Spinal cord (tissue), 10 donors: ENCODE data around the gene TRIM67. TPM values are rescaled to one million over a fixed set of nuclear protein-coding genes. Genes with fewer than 3 reads are reported as not detected.
A peak's percentile ranks its signal among the peaks of the same experiment; 100 is the strongest.

Experiments used
- DNase-seq, 6 donors: peaks; one replicate each; pipeline versions ENCODE4 v3.0.0 to v3.0.0-alpha.2; 2013 to 2015; ENCODE audit warnings: low spot score in 6 of 6, low read depth in 4 of 6
- H3K27ac ChIP-seq: one replicate; pipeline ENCODE4 v1.5.1; 2013; ENCODE audit warnings: low read depth, low read length, control low read depth
- H3K27me3 ChIP-seq: one replicate; pipeline ENCODE4 v1.6.1; 2013; ENCODE audit warnings: low read length; ENCODE audit not compliant: control insufficient read depth, insufficient read depth
- H3K36me3 ChIP-seq: one replicate; pipeline ENCODE4 v1.6.1; 2013; ENCODE audit warnings: low read length; ENCODE audit not compliant: control insufficient read depth, insufficient read depth
- H3K4me1 ChIP-seq: one replicate; pipeline ENCODE4 v1.6.1; 2013; ENCODE audit warnings: low read length; ENCODE audit not compliant: control insufficient read depth, insufficient read depth
- H3K4me3 ChIP-seq: one replicate; pipeline ENCODE4 v1.5.1; 2013; ENCODE audit warnings: low read depth, low read length, control low read depth
- H3K9me3 ChIP-seq: one replicate; pipeline ENCODE4 v1.6.1; 2013; ENCODE audit warnings: low read length; ENCODE audit not compliant: control insufficient read depth, insufficient read depth
- WGBS: methylation state at CpG from one replicate; pipeline ENCODE4 v1.1.5; 2013; ENCODE audit warnings: missing lambda C conversion rate; ENCODE audit not compliant: insufficient coverage; 5-methylcytosine and 5-hydroxymethylcytosine counted together
- polyA plus RNA-seq, 2 donors: library from polyadenylated mRNA; unstranded; fragments of 120-200 nt; gene quantifications; one replicate each; pipeline ENCODE4 v1.2.1, GENCODE V29; 2013; ENCODE audit not compliant: insufficient read length in 2 of 2
- total RNA-seq, 2 donors: library from RNA; depleted of rRNA in 1 of 2; stranded (reverse); fragments of 120-200 nt in 1 of 2; fragments of >200 nt in 1 of 2; gene quantifications; one replicate each; pipeline versions ENCODE4 v1.2.3 to v1.2.4, GENCODE V29; 2013 to 2014
- donor health status: healthy.

TRIM67 gene
- total and polyA plus RNA-seq, 4 donors: 5.2 to 37.2 (median 23.8) TPM

DNA sequence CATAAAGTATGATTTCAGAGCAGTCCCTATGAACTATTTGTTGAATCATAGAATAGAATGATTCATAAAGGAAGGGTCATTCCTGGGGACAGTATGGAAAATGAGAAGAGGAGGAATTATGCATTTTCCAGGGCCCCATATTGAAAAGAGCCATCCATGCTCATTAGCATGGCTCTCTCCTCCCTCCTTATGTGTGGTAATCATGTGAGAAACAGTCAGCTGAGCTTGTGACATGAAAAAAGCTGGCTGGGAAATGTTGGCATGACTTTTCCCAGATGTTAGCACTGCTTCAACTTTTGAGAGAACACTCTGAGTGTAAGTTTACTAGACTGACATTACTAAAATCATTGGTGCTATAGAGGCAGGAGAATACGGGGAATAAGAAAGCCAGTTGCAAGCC is 16.1 kb downstream of the TRIM67 start:
- Histone ChIP-seq H3K4me1 (no peaks in the 10 kb centered on the region), H3K27ac (no peak overlapping the region), H3K9me3 (no peaks in the 10 kb centered on the region), H3K4me3 (no peak overlapping the region), H3K27me3 (no peaks in the 10 kb centered on the region), H3K36me3 (no peaks in the 10 kb centered on the region)
- no peak for DNase-seq
- WGBS: no CpG with 5 or more reads among the region's 1 CpG

DNA sequence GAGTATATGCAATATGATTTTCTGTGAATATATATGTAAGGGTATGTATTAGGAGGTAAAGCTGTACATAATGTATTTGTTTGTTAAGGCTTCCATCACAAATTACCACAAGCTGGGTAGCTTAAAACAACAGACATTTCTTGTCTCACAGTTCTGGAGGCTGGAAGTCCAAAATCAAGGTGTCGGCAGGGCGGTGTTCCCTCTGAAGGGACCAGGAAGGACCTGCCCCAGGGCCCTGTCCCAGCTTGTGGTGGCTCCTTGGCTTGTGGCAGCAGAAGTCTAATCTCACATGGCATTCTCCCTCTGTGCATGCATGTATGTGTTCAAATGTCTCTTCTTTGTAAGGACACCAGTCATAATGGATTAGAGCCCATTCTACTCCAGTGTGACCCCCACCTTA is 17.1 kb downstream of the TRIM67 start:
- WGBS: 100% methylated on average over 2 of the region's 2 CpGs
- Histone ChIP-seq H3K27me3 (no peaks in the 10 kb centered on the region), H3K9me3 (no peaks in the 10 kb centered on the region)

DNA sequence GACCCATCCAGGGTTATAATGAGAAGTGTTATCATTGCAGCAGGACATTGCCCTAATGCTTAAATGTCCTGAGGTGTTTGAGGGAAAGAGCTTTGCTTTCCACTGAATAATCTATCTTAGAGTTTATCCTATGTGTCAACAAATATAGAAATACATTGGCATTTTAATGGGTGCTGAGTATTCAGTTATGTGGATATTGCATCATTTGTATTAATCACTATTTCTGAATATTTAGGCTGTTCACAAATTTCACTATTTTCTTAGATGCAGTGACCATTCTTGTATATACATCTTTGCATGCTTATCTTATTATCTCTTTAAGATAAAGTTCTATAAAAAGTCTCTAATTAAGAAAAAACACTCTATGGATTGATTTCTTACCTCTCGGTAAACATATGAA is 18.2 kb downstream of the TRIM67 start:
- H3K36me3 ChIP-seq: no peaks in the 10 kb centered on the region
- H3K9me3 ChIP-seq: no peaks in the 10 kb centered on the region
- no peaks in the 10 kb centered on the region for H3K27me3 ChIP-seq
- no peaks in the 10 kb centered on the region for H3K4me1 ChIP-seq
- no peak overlapping the region for H3K4me3 ChIP-seq
- no peak for DNase-seq
- WGBS: no CpG with 5 or more reads among the region's 1 CpG
- no peak overlapping the region for H3K27ac ChIP-seq

More for the DNA sequence above, 17.1 kb downstream of the TRIM67 start:
- H3K36me3 ChIP-seq: no peaks in the 10 kb centered on the region
- H3K4me1 ChIP-seq: no peaks in the 10 kb centered on the region
- H3K4me3 ChIP-seq: no peak overlapping the region
- no peak for DNase-seq
- no peak overlapping the region for H3K27ac ChIP-seq

DNA sequence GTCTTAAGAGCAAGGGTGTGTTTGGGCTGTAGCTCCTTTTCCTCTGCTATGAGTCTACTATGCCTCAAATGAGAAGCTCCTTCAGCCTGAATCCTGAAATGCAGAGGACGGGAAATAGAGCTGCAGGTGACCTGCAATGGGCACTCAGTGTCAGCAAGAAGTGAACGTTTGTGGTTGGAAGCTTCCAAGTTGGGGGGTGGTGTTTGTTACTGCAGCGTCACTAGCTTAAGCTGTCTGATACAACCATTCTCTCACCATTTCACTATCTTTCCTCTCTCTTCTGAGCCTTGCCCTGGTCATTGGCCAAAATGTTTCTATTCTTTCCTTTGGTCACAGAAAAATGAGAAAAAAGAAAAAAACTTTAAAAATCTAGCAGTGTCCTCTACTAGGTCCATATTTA is 19.4 kb downstream of the TRIM67 start:
- Histone ChIP-seq H3K36me3 (no peaks in the 10 kb centered on the region), H3K9me3 (no peaks in the 10 kb centered on the region), H3K27me3 (no peaks in the 10 kb centered on the region), H3K27ac (no peak overlapping the region), H3K4me3 (no peak overlapping the region), H3K4me1 (no peaks in the 10 kb centered on the region)
- no peak for DNase-seq
- WGBS: no CpG with 5 or more reads among the region's 3 CpGs

DNA sequence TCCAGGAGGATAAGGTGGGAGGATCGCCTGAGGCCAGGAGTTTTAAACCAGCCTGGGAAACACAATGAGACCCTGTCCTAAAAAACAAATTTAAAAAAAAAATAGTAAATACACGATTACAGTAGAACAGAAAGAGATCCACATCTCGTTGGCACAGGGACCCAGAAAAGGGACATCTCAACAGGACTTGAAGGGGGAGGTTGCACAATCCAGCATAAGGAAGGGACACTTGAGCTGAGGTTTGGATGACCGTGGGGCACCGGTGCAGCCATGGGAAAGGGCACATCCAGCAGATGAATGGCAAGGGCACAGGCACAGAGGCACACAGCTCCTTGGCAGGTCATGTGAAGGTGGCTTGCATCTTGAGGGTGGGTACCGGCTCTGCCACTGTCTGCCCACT is 20.5 kb downstream of the TRIM67 start:
- H3K9me3 ChIP-seq: no peaks in the 10 kb centered on the region
- peaks cover 1% of the 10 kb centered on the region for H3K4me1 ChIP-seq
- H3K36me3 ChIP-seq: no peaks in the 10 kb centered on the region
- WGBS: 95% methylated on average over 4 of the region's 6 CpGs
- DNase-seq: no peak
- no peak overlapping the region for H3K27ac ChIP-seq
- no peaks in the 10 kb centered on the region for H3K27me3 ChIP-seq
- H3K4me3 ChIP-seq: no peak overlapping the region

DNA sequence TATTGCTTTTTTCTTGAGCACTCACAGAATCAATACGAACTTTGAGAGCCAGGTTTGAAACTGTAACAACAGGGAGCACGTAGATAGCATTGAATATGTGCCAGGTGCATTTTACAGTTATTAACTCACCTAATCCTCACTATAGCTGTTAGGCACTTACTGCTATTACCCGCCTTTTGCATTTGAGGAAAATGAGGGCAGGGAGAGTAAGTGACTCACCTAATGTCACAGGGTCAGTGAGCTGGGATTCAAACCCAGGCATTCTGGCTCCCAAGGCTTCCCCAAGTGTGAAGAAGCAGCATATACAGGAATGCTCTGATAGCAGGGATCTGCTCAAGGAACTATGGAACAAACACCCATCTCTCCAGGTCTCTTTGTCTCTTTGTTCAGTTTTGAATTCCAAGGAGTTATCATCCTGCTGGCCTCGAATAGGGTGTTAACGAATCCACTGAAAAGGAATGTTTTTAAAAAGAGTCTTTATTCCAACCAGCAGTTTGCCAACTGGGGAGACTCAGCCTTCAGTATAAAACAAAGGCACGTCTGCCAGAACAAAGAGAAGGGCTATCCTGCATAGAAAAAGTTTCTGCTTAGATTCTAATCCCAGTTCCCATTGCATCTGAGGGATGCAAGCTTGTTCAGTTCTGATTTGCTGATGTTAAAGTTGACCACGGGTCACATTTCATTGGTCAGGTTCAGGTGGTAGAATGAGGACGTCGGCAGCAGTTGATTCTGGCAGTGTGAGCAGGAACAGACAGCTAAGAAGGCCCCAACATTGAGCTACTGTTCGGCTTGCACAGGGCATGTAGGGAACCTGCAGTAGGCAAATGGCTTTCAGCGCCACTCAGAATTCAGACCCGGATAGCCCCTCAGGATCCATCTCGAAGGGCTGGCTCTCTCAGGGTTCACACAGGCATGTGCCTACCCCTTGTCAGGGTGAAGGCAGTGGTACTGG is 22.1 kb downstream of the TRIM67 start:
- H3K27ac ChIP-seq: no peak overlapping the region
- peaks cover 13% of the 10 kb centered on the region for H3K4me1 ChIP-seq
- WGBS: 53% methylated on average over 8 of the region's 13 CpGs
- no peaks in the 10 kb centered on the region for H3K9me3 ChIP-seq
- H3K27me3 ChIP-seq: no peaks in the 10 kb centered on the region
- H3K36me3 ChIP-seq: no peaks in the 10 kb centered on the region
- DNase-seq: peak in 2 of 6 donors; percentile 19 to 33
- H3K4me3 ChIP-seq: no peak overlapping the region

DNA sequence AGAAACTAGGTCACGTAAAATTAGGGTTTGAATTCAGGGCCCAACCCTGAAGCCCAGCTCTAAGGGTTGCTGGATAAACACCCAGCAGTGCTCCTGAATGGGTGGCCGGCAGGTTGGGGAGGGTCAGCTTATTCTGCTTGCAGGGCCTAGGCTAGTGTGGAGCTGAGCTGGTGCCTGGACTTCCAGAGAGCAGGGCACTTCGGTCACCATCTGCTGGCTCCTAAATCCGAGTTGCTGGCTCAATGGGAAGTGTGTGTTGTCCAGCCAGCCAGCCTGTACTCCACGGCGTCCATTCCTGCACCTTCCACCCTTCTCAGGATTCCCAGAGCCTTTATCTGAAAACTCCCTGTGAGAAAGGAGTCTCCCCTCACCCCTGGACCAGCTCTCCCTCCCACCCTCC is 23.0 kb downstream of the TRIM67 start:
- 90% methylated on average over 6 of the region's 6 CpGs for WGBS
- DNase-seq: no peak
- Histone ChIP-seq H3K4me1 (peaks cover 13% of the 10 kb centered on the region), H3K4me3 (no peak overlapping the region), H3K36me3 (no peaks in the 10 kb centered on the region), H3K9me3 (no peaks in the 10 kb centered on the region), H3K27me3 (no peaks in the 10 kb centered on the region), H3K27ac (no peak overlapping the region)

DNA sequence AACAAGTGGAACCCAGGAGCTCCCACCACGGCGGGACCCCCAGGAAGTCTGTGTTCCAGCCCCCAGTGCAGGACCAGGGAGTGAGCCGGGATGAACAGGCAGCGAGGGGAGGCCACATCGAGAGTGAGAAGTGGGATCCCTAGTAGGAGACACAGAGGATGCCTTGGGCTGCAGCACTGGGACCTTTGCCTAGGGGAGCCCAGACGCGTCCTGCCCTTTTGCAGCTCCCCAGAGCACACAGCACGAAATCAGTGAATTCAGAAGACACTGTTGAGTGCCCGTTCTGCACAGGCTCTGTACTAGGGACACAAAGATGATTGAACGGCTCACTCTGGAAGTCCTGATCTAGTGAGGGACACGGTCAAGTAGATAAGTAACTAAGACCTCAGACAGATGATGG is 23.5 kb downstream of the TRIM67 start:
- WGBS: 94% methylated on average over 11 of the region's 11 CpGs
- no peak for DNase-seq
- H3K27me3 ChIP-seq: no peaks in the 10 kb centered on the region
- H3K27ac ChIP-seq: no peak overlapping the region
- H3K4me1 ChIP-seq: peaks cover 13% of the 10 kb centered on the region
- no peak overlapping the region for H3K4me3 ChIP-seq
- H3K9me3 ChIP-seq: no peaks in the 10 kb centered on the region
- no peaks in the 10 kb centered on the region for H3K36me3 ChIP-seq

DNA sequence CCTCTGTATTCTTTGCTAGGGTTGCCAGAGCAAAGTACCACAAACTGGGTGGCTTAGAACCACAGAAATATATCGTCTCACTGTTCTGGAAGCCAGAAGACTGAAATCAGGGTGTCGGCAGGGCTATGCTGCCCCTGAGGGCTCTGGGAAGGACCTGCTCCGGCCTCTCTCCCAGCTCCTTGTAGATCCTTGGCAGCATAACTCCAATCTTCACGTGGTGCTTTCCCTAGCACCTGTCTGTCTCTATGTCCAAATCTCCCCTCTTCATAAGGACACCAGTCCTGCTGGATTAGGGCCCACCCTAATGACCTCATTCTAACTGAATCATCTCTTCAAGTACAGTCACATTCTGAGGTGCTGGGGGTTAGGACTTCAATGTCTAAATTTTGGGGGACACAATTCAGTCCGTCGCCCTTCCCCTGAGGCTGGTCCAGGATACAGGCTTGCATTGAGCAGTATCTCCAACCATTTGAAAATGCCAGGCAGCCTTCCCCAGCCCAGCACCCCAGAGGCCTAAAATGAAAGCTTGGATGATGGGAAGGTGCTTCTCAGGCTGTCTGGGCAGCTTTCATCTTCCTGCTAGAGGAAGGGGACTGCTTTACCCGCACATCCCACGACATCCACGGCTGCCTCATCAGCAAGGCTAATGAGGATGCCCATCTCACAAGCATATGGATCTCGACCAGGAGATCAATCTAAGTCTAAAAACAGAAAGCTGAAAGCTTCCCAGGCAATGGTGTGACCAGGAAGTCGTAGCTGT is 24.7 kb downstream of the TRIM67 start:
- Histone ChIP-seq H3K27me3 (no peaks in the 10 kb centered on the region), H3K4me3 (no peak overlapping the region), H3K36me3 (no peaks in the 10 kb centered on the region), H3K9me3 (no peaks in the 10 kb centered on the region), H3K27ac (no peak overlapping the region), H3K4me1 (peaks cover 13% of the 10 kb centered on the region)
- DNase-seq: no peak
- WGBS: 68% methylated on average over 6 of the region's 11 CpGs
